ENCODE measurements around the gene COL6A2. TPM values are rescaled to one million over a fixed set of nuclear protein-coding genes. Genes with fewer than 3 reads are reported as not detected.

Gene COL6A2
- total RNA-seq, 1 experiment from 2014 or later, result 87.0 TPM

- Histone ChIP-seq H2AFZ (ENCODE audit: low read depth, low read length, poor library complexity, severe bottlenecking) (peak overlapping the region; percentile 45), H3K36me3 (ENCODE audit: control insufficient read depth in 1 of 2, insufficient read depth in 2 of 2, low read length in 2 of 2) (no peaks in the 10 kb centered on the region), H3K9me2 (ENCODE audit: insufficient read depth) (no peaks in the 10 kb centered on the region), H3K9ac (ENCODE audit: low read length) (no peak overlapping the region), H3K27ac (ENCODE audit: low read depth, low read length) (no peak overlapping the region; the same call in 1 of the 2 replicates), H3K9me3 (ENCODE audit: control insufficient read depth in 1 of 2, insufficient read depth in 1 of 2, low read depth in 1 of 2, low read length in 2 of 2) (no peaks in the 10 kb centered on the region), H3K4me2 (ENCODE audit: low read length) (no peak overlapping the region), H3K4me3 (replicated peaks in 1 of 2; ENCODE audit: low read depth in 1 of 2, low read length in 2 of 2) (no peak overlapping the region), H4K20me1 (ENCODE audit: insufficient read depth) (no peaks in the 10 kb centered on the region), H3K27me3 (ENCODE audit: insufficient read depth, low read length) (no peaks in the 10 kb centered on the region), H3K4me1 (ENCODE audit: control insufficient read depth in 1 of 2, insufficient read depth in 2 of 2, low read length in 2 of 2) (peaks cover 0 to 19% of the 10 kb centered on the region in 2 experiments; a peak in 2 of 4 replicates), H3K79me2 (ENCODE audit: insufficient read depth, low read length) (no peaks in the 10 kb centered on the region)
- no peak for DNase-seq (ENCODE audit: low read depth, low spot score)
- POLR2A ChIA-PET, result interaction anchor here (1.0 to 1.3 kb wide), 3 partner anchors 10 to 493 kb away, joined by 3 to 5 read pairs (median 4); partner anchors contain the start of gene PRMT2
- CTCF ChIA-PET, result interaction anchor here (0.6 to 1.7 kb wide), 15 partner anchors 10 to 497 kb away, joined by 3 to 18 read pairs (median 5); partner anchors contain the start of genes COL6A1 and PRMT2
- RAD21 ChIA-PET (ENCODE audit: low non-redundant PET in 1 of 2, low total read pairs in 2 of 2, uncharacterized antibody in 2 of 2, unreplicated experiment in 2 of 2), result interaction anchor here (0.6 to 1.4 kb wide), 5 partner anchors 92 to 497 kb away, joined by 3 to 8 read pairs (median 4); a partner anchor contains a TSS
- intact Hi-C loops (cut with micrococcal nuclease), result loop anchor here (5.0 to 10.0 kb wide), 2 partner anchors 84 to 142 kb away; partner anchors contain the start of genes LSS, MCM3AP and YBEY
- BruUV-seq (replicated peaks), result no TSS peak
- ATAC-seq, result no peak
- TF ChIP-seq ZFX (IDR thresholded peaks at IDR 0.05) (no peak), CTCF (IDR thresholded peaks at IDR 0.05 in 2 of 3, conservative IDR thresholded peaks at IDR 0.05 in 1 of 3; ENCODE audit: borderline replicate concordance in 1 of 3, insufficient read depth in 1 of 3, low read depth in 2 of 3, low read length in 2 of 3) (no peak), POLR2A (IDR thresholded peaks at IDR 0.05; ENCODE audit: borderline replicate concordance, extremely low read depth, insufficient read depth, insufficient read length) (no peak), FOSL1 (IDR thresholded peaks at IDR 0.05; ENCODE audit: low read depth) (no peak), CEBPB (IDR thresholded peaks at IDR 0.05; ENCODE audit: low read depth) (no peak), ZNF274 (IDR thresholded peaks at IDR 0.05; ENCODE audit: low read depth, low read length) (no peak), REST (IDR thresholded peaks at IDR 0.05; ENCODE audit: low read depth) (no peak), YY1 (IDR thresholded peaks at IDR 0.05; ENCODE audit: extremely low read depth, insufficient replicate concordance, low read depth, low read length) (no peak), CBX3 (IDR thresholded peaks at IDR 0.05; ENCODE audit: low read depth) (no peak), JUND (IDR thresholded peaks at IDR 0.05) (no peak), ZBTB33 (IDR thresholded peaks at IDR 0.05; ENCODE audit: extremely low read depth, insufficient replicate concordance, low read length) (no peak), RAD21 (IDR thresholded peaks at IDR 0.05; ENCODE audit: low read depth) (no peak), POLR2AphosphoS5 (IDR thresholded peaks at IDR 0.05; ENCODE audit: low read depth, low read length) (no peak), EGR1 (IDR thresholded peaks at IDR 0.05; ENCODE audit: low read depth) (no peak), MAX (IDR thresholded peaks at IDR 0.05) (no peak)
These were observed 44.9 kb downstream of the COL6A2 start for GRCh38 chr21:46142582-46143473.

Measured in HCT116 (cell line).